Panc1 (cell line): ENCODE results near the gene NPAS2. TPM values are rescaled to one million over a fixed set of nuclear protein-coding genes. Genes with fewer than 3 reads are reported as not detected.

ENCODE experiments used
- ATAC-seq: fragments of 200-7000 bp; cut with Tn5 transposase; 2 replicates; pipeline ENCODE4 v1.9.1; 2020; ENCODE audit warnings: mild to moderate bottlenecking, moderate library complexity
- BruUV-seq: library from RNA; stranded (reverse); fragments of 400-500 nt; replicated peaks from 2 replicates; lab custom pipeline; 2021; lab: Mats Ljungman, UMichigan
- CTCF ChIA-PET: fragments of 300-600 bp; sonication (Branson Sonifier 250); formaldehyde crosslinking; loops from one replicate; lab custom pipeline; 2022; ENCODE audit warnings: antibody characterized with exemption; lab: Charles Lee
- POLR2A ChIA-PET: fragments of 300-600 bp; sonication (Branson Sonifier 250); formaldehyde crosslinking; loops from one replicate; lab custom pipeline; 2022; ENCODE audit warnings: antibody characterized with exemption; lab: Charles Lee
- DNase-seq: peaks from one replicate; pipeline ENCODE4 v3.0.0-alpha.2; 2010; ENCODE audit warnings: low read depth, low spot score
- H3K27ac ChIP-seq: 2 replicates; pipeline ENCODE4 v1.5.1; 2011; ENCODE audit warnings: mild to moderate bottlenecking, low read length, inconsistent platforms
- H3K27me3 ChIP-seq: fragments of 200-500 bp; sonication (Bioruptor generic); 2 replicates; pipeline ENCODE4 v1.6.0; 2014; ENCODE audit warnings: low read length, inconsistent platforms; ENCODE audit not compliant: control insufficient read depth, insufficient read depth
- H3K36me3 ChIP-seq: fragments of 200-500 bp; sonication (Bioruptor generic); 2 replicates; pipeline ENCODE4 v1.5.1; 2014; ENCODE audit warnings: inconsistent platforms, mild to moderate bottlenecking, low read length, moderate library complexity; ENCODE audit not compliant: control insufficient read depth, insufficient read depth
- H3K4me1 ChIP-seq: 2 replicates; pipeline ENCODE4 v1.5.1; 2011; ENCODE audit warnings: inconsistent platforms, mild to moderate bottlenecking, low read length, moderate library complexity; ENCODE audit not compliant: control insufficient read depth, insufficient read depth
- H3K4me3 ChIP-seq, 2 experiments: 2 replicates each; pipeline ENCODE4 v1.5.1; 2011 to 2012; ENCODE audit warnings: low read depth in 2 of 2, low read length in 2 of 2, mild to moderate bottlenecking in 2 of 2, inconsistent platforms in 1 of 2, moderate library complexity in 1 of 2
- H3K9me3 ChIP-seq: fragments of 200-500 bp; sonication (Bioruptor generic); 2 replicates; pipeline ENCODE4 v1.5.1; 2014; ENCODE audit warnings: low read depth, mild to moderate bottlenecking, inconsistent platforms, low read length, moderate library complexity; ENCODE audit not compliant: control insufficient read depth, insufficient read depth
- POLR2AphosphoS5 ChIP-seq: IDR thresholded peaks from 2 replicates; pipeline ENCODE4 v1.6.1; 2012; ENCODE audit warnings: mild to moderate bottlenecking, low read depth, low read length, moderate library complexity
- REST ChIP-seq, 2 experiments: IDR thresholded peaks; 2 replicates each; pipeline ENCODE4 v1.6.1; 2011 to 2012; ENCODE audit warnings: low read depth in 2 of 2, control low read depth in 1 of 2, low read length in 1 of 2, mild to moderate bottlenecking in 1 of 2, moderate library complexity in 1 of 2; ENCODE audit not compliant: insufficient read depth in 1 of 2
- SIN3A ChIP-seq: IDR thresholded peaks from 2 replicates; pipeline ENCODE4 v1.6.1; 2012; ENCODE audit warnings: low read depth, mild to moderate bottlenecking, low read length, moderate library complexity, borderline replicate concordance; ENCODE audit not compliant: insufficient read depth
- TCF7L2 ChIP-seq: IDR thresholded peaks from 2 replicates; pipeline ENCODE4 v1.6.1; 2011; ENCODE audit warnings: mild to moderate bottlenecking, low read depth, low read length, inconsistent platforms
- in situ Hi-C: cut with HindIII; loops from 2 replicates; pipeline ENCODE4 v1.10.0; 2016; ENCODE audit warnings: low sequenced_read_pairs, low pct_unique_long_range_greater_than_20kb
- intact Hi-C: fragments of 100-400 bp; cut with micrococcal nuclease; formaldehyde crosslinking; loops from one replicate; pipeline ENCODE4 v1.10.0; 2022; ENCODE audit not compliant: unreplicated experiment
- total RNA-seq: library from RNA; stranded (reverse); gene quantifications from one replicate; pipeline ENCODE4 v1.2.1, GENCODE V29; 2021; ENCODE audit not compliant: unreplicated experiment
- TF ChIP-seq, protein P1 (sequence below): fragments of 450-650 bp; IDR thresholded peaks from 2 replicates; pipeline ENCODE4 v1.5.1; 2017; ENCODE audit warnings: mild to moderate bottlenecking

The NPAS2 gene
- total RNA-seq, 1 experiment from 2014 or later: 72.8 TPM

DNA sequence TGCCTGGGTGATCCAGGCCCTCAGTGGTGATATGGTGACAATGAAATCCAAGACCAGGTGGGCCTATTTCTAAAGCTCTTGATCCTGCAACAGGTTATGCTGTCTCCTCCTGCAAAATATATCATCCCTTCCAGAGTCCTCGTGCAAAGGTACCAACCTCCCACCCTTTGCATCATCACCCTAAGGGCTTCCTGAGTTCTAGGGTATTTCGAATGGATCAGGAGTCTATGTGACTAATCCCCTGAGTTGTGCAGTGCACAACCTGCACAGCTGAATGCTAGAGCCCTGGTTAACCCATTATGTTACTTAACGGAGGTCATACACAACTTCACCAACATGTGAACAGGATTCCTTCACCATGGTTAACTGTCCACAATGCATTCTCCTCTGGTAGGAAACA lies 13.4 kb upstream of the NPAS2 start:
- Histone ChIP-seq H3K27me3 (no peaks in the 10 kb centered on the region), H3K9me3 (no peaks in the 10 kb centered on the region), H3K36me3 (no peaks in the 10 kb centered on the region), H3K4me1 (no peaks in the 10 kb centered on the region), H3K4me3 (no peak overlapping the region), H3K27ac (no peak overlapping the region)
- intact Hi-C loops (no loop called here), in situ Hi-C loops (no loop called here)
- POLR2A ChIA-PET: no interaction called here
- no TSS peak for BruUV-seq
- ATAC-seq (no peak), DNase-seq (no peak)
- CTCF ChIA-PET: no interaction called here
- TF ChIP-seq SIN3A: no peak
- TF ChIP-seq, protein P1, sequence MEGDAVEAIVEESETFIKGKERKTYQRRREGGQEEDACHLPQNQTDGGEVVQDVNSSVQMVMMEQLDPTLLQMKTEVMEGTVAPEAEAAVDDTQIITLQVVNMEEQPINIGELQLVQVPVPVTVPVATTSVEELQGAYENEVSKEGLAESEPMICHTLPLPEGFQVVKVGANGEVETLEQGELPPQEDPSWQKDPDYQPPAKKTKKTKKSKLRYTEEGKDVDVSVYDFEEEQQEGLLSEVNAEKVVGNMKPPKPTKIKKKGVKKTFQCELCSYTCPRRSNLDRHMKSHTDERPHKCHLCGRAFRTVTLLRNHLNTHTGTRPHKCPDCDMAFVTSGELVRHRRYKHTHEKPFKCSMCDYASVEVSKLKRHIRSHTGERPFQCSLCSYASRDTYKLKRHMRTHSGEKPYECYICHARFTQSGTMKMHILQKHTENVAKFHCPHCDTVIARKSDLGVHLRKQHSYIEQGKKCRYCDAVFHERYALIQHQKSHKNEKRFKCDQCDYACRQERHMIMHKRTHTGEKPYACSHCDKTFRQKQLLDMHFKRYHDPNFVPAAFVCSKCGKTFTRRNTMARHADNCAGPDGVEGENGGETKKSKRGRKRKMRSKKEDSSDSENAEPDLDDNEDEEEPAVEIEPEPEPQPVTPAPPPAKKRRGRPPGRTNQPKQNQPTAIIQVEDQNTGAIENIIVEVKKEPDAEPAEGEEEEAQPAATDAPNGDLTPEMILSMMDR: no peak
- no peak for TF ChIP-seq POLR2AphosphoS5
- no peak for TF ChIP-seq TCF7L2
- no peak for TF ChIP-seq REST (IDR thresholded peaks at IDR 0.05; ENCODE audit: insufficient read depth in 1 of 2, low read depth in 2 of 2, low read length in 1 of 2)

- no TSS peak for BruUV-seq
- ChIA-PET CTCF (no interaction called here), POLR2A (no interaction called here)
- no peak for DNase-seq
- intact Hi-C loops (no loop called here), in situ Hi-C loops (no loop called here)
- H3K4me3 ChIP-seq: no peak overlapping the region
- ATAC-seq: no peak
- no peaks in the 10 kb centered on the region for H3K27me3 ChIP-seq
- no peaks in the 10 kb centered on the region for H3K4me1 ChIP-seq
- H3K36me3 ChIP-seq: no peaks in the 10 kb centered on the region
- TF ChIP-seq, protein P1: no peak
- TF ChIP-seq SIN3A (no peak), TCF7L2 (no peak)
- H3K9me3 ChIP-seq: no peaks in the 10 kb centered on the region
- no peak overlapping the region for H3K27ac ChIP-seq
These were observed 12.2 kb upstream of the NPAS2 start for GRCh38 chr2:100807707-100808106.

- H3K27me3 ChIP-seq: no peaks in the 10 kb centered on the region
- in situ Hi-C loops (no loop called here), intact Hi-C loops (no loop called here)
- no peaks in the 10 kb centered on the region for H3K36me3 ChIP-seq
- POLR2A ChIA-PET: no interaction called here
- no peak overlapping the region for H3K27ac ChIP-seq
- BruUV-seq: no TSS peak
- H3K4me3 ChIP-seq: no peak overlapping the region
- CTCF ChIA-PET: no interaction called here
- ATAC-seq (no peak), DNase-seq (no peak)
- no peaks in the 10 kb centered on the region for H3K4me1 ChIP-seq
- TF ChIP-seq SIN3A (no peak), POLR2AphosphoS5 (no peak), TCF7L2 (no peak), REST (IDR thresholded peaks at IDR 0.05; ENCODE audit: insufficient read depth in 1 of 2, low read depth in 2 of 2, low read length in 1 of 2) (no peak)
- TF ChIP-seq, protein P1: no peak
- no peaks in the 10 kb centered on the region for H3K9me3 ChIP-seq
These were observed 11.4 kb upstream of the NPAS2 start for GRCh38 chr2:100808582-100808981.
